Tibial nerve (tissue), 4 donors: ENCODE measurements around the gene PLEKHA7. TPM values are rescaled to one million over a fixed set of nuclear protein-coding genes. Genes with fewer than 3 reads are reported as not detected.
"Not testable (repeated sequence)": the region's sequence is repeated elsewhere in the genome, so short reads cannot be mapped to it uniquely, and the experiment has no call there.

Experiments
- DNase-seq, 2 donors: peaks; one replicate each; pipeline ENCODE4 v3.0.0-alpha.2; 2019; ENCODE audit warnings: low spot score in 2 of 2
- H3K27ac ChIP-seq, 4 donors: fragments of 200-600 bp; sonication (generic) in 3 of 4; one replicate each; pipeline ENCODE4 v1.5.1; 2017 to 2019; ENCODE audit warnings: mild to moderate bottlenecking in 1 of 4
- H3K27me3 ChIP-seq, 2 donors: fragments of 200-600 bp; sonication (generic) in 1 of 2; one replicate each; pipeline versions ENCODE4 v1.5.1 to v1.6.0; 2017 to 2019
- H3K36me3 ChIP-seq, 3 donors: fragments of 200-600 bp; sonication (generic); one replicate each; pipeline ENCODE4 v1.5.1; 2018 to 2019
- H3K4me1 ChIP-seq, 4 donors: fragments of 200-600 bp; sonication (generic) in 3 of 4; one replicate each; pipeline ENCODE4 v1.5.1; 2017 to 2019
- H3K4me3 ChIP-seq, 4 donors: fragments of 200-600 bp; sonication (generic) in 3 of 4; one replicate each; pipeline ENCODE4 v1.5.1; 2017 to 2019; ENCODE audit warnings: mild to moderate bottlenecking in 1 of 4, moderate library complexity in 1 of 4
- H3K9me3 ChIP-seq, 4 donors: fragments of 200-600 bp; sonication (generic) in 3 of 4; one replicate each; pipeline ENCODE4 v1.5.1; 2017 to 2019
- CTCF ChIP-seq, 5 experiments: fragments of 200-600 bp in 3 of 5; fragments of 450-650 bp in 2 of 5; sonication (generic) in 3 of 5; IDR thresholded peaks; one replicate each; pipeline ENCODE4 v1.5.1; 2016 to 2019; ENCODE audit warnings: antibody characterized with exemption in 5 of 5, mild to moderate bottlenecking in 3 of 5, moderate library complexity in 2 of 5
- EP300 ChIP-seq, 2 donors: sonication (generic); formaldehyde crosslinking; IDR thresholded peaks; one replicate each; pipeline ENCODE4 v1.6.1; 2017; ENCODE audit warnings: antibody characterized with exemption in 2 of 2, mild to moderate bottlenecking in 1 of 2
- POLR2A ChIP-seq, 2 donors: fragments of 450-650 bp; IDR thresholded peaks; one replicate each; pipeline ENCODE4 v1.6.1; 2017; ENCODE audit warnings: antibody characterized with exemption in 2 of 2, mild to moderate bottlenecking in 2 of 2, moderate library complexity in 2 of 2
- WGBS, 2 donors: methylation state at CpG; one replicate each; pipeline ENCODE4 v1.1.5; 2018; 5-methylcytosine and 5-hydroxymethylcytosine counted together
- total RNA-seq, 4 donors: library from RNA; depleted of rRNA; stranded (reverse); fragments of >200 nt; gene quantifications; one replicate each; pipeline ENCODE4 v1.1.0, GENCODE V29; 2016

The PLEKHA7 gene
- total RNA-seq: 10 to 100 TPM; 41.6 to 56.7 (median 50.1) TPM

DNA sequence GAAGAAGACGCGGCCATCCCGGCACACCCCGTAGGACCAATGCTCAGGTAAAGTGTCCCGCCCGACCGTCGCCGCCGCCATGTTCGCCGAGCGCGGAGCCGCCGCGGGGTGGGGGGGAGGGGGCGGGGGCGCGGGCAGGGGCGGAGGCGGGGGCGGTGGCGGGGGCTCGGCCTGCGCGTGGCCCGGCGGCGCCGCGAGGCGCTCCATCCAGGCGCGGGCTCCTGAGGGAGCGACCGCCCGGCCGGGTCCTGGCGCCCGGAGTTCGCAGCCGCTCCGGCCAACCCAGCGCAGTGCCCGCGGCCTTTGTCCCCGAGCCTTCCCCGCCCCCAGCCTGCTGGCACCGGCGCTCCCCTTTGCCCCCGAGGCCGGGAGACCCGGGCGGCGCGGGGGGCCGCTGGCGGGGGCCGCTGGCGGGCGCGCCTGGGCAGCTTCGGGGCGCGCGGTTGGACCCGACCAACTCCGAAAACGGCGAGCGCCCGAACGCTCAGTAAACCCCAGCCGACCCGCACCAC, at the start of gene PLEKHA7:
Gene PLEKHA7 (minus strand): TSS at position 94 of the 512 bp plus-strand sequence. CDS start 13 bp downstream, at position 81.
- TF ChIP-seq EP300 (IDR thresholded peaks at IDR 0.05) (no peak), POLR2A (IDR thresholded peaks at IDR 0.05) (no peak), CTCF (IDR thresholded peaks at IDR 0.05) (no peak)
- Histone ChIP-seq H3K27me3 (no peaks in the 10 kb centered on the region), H3K9me3 (no peaks in the 10 kb centered on the region), H3K27ac (peak within 1 kb of the TSS; percentile 55 to 91 (median 86)), H3K36me3 (no peaks in the 10 kb centered on the region), H3K4me1 (peaks cover 0 to 23% (median 2%) of the 10 kb centered on the region in 4 donors), H3K4me3 (peak within 1 kb of the TSS; percentile 71 to 94 (median 78))
- DNase-seq: no peak
- 2% methylated on average over 40 of the region's 76 CpGs; no CpG with 5 or more reads in 1 of the 2 donors for WGBS, 2 donors

- Histone ChIP-seq H3K27ac (no peak overlapping the region), H3K4me1 (no peaks in the 10 kb centered on the region), H3K27me3 (no peaks in the 10 kb centered on the region), H3K4me3 (no peak overlapping the region), H3K36me3 (no peaks in the 10 kb centered on the region), H3K9me3 (peaks cover 0 to 3% (median 0%) of the 10 kb centered on the region in 4 donors)
- peak in 1 of 2 donors; percentile 42 for DNase-seq
- WGBS, 2 donors: 69 to 72% methylated on average over 4 of the region's 4 CpGs
- TF ChIP-seq CTCF (IDR thresholded peaks at IDR 0.05): peak; percentile 60 to 83 (median 74)
- TF ChIP-seq POLR2A (IDR thresholded peaks at IDR 0.05): no peak
Observed at GRCh38 chr11:17063171-17064002, 49.2 kb upstream of the PLEKHA7 start.

- WGBS, 2 donors: 94 to 96% methylated on average over 16 to 24 of the region's 27 CpGs
- not testable (repeated sequence) for H3K9me3 ChIP-seq, H3K4me3 ChIP-seq
Observed at GRCh38 chr11:17051146-17051545, 36.9 kb upstream of the PLEKHA7 start.

GRCh38 chr11:17048491-17048890, 34.3 kb upstream of the PLEKHA7 start:
- WGBS, 2 donors: 74 to 84% methylated on average over 4 of the region's 4 CpGs
- H3K36me3 ChIP-seq, H3K27me3 ChIP-seq, H3K4me1 ChIP-seq, H3K9me3 ChIP-seq, H3K4me3 ChIP-seq, H3K27ac ChIP-seq, DNase-seq: not testable (repeated sequence)

More at GRCh38 chr11:17051146-17051545, 36.9 kb upstream of the PLEKHA7 start:
- H3K27ac ChIP-seq, H3K27me3 ChIP-seq, H3K4me1 ChIP-seq, H3K36me3 ChIP-seq, DNase-seq: not testable (repeated sequence)

DNA sequence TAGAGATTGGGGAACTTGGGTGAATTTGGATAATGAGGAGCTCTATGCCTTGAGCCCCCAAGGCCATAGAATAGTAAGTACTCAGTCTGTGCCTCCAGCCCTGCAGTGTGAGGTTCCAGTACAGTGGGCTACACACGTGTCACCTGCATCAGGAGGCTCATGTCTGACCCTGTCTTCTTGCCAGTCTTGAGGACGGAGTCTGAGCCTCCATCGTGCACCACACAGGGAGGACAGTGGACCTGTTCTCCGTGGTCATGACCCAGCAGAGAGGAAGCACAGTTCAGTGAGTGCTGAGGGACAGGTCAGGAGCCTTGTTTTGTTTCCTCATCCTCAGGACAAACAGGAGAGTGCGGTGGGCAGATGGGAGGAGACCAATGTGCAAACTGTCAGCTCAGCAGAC, 32.5 kb upstream of the PLEKHA7 start:
- no peaks in the 10 kb centered on the region for H3K36me3 ChIP-seq
- no peak for DNase-seq
- H3K9me3 ChIP-seq: no peaks in the 10 kb centered on the region
- no peak overlapping the region for H3K4me3 ChIP-seq
- 71 to 80% methylated on average over 5 of the region's 5 CpGs for WGBS, 2 donors
- no peak overlapping the region for H3K27ac ChIP-seq
- H3K27me3 ChIP-seq: no peaks in the 10 kb centered on the region
- no peak for TF ChIP-seq EP300 (IDR thresholded peaks at IDR 0.05)
- TF ChIP-seq CTCF (IDR thresholded peaks at IDR 0.05): no peak
- no peak for TF ChIP-seq POLR2A (IDR thresholded peaks at IDR 0.05)
- H3K4me1 ChIP-seq: no peaks in the 10 kb centered on the region
